HG02884 (cell line): ENCODE data around the gene BAIAP2L1.

Experiments
- ATAC-seq: cut with Tn5 transposase; IDR thresholded peaks from one replicate; pipeline ENCODE4 v1.9.1; 2021; ENCODE audit warnings: mild to moderate bottlenecking, moderate library complexity; ENCODE audit not compliant: unreplicated experiment

BAIAP2L1 gene

GRCh38 chr7:98244871-98245270, 156.0 kb downstream of the BAIAP2L1 start:
- ATAC-seq, result no peak

GRCh38 chr7:98242934-98243333, 158.0 kb downstream of the BAIAP2L1 start:
- ATAC-seq, result no peak

GRCh38 chr7:98242342-98242741, 158.5 kb downstream of the BAIAP2L1 start:
- ATAC-seq, result no peak

GRCh38 chr7:98241674-98242241, 159.1 kb downstream of the BAIAP2L1 start:
- no peak for ATAC-seq
